GM18951 (cell line): ENCODE measurements around the gene NRN1L.
"Not testable (repeated sequence)": the region's sequence is repeated elsewhere in the genome, so short reads cannot be mapped to it uniquely, and the experiment has no call there.

Source experiments
- POLR2A ChIP-seq: IDR thresholded peaks from 4 replicates; pipeline ENCODE4 v1.6.1; 2011; ENCODE audit warnings: mild to moderate bottlenecking; ENCODE audit not compliant: insufficient read length, insufficient read depth; ENCODE audit errors: extremely low read depth
- in situ Hi-C: fragments of 300-500 bp; cut with MboI; formaldehyde crosslinking; loops from one replicate; pipeline ENCODE4 v1.12.0; 2022; ENCODE audit warnings: low sequenced_read_pairs, mixed read lengths, inconsistent platforms; ENCODE audit not compliant: unreplicated experiment

NRN1L gene

GRCh38 chr16:67907397-67908180 is 22.9 kb downstream of the NRN1L start:
- TF ChIP-seq POLR2A: no peak
- in situ Hi-C loops: no loop called here

- in situ Hi-C loops: no loop called here
- TF ChIP-seq POLR2A: no peak
Observed at GRCh38 chr16:67909056-67909742, 24.5 kb downstream of the NRN1L start.

- no peak for TF ChIP-seq POLR2A
- in situ Hi-C loops: no loop called here
Observed at GRCh38 chr16:67910158-67910557, 25.5 kb downstream of the NRN1L start.

GRCh38 chr16:67914758-67915495 is 30.2 kb downstream of the NRN1L start:
- in situ Hi-C loops: no loop called here
- no peak for TF ChIP-seq POLR2A

- in situ Hi-C loops: not testable (repeated sequence)
Observed at GRCh38 chr16:67915496-67915769, 30.7 kb downstream of the NRN1L start.

- in situ Hi-C loops: no loop called here
- TF ChIP-seq POLR2A: no peak
Observed at GRCh38 chr16:67915831-67916723, 31.4 kb downstream of the NRN1L start.

GRCh38 chr16:67917140-67917851 is 32.6 kb downstream of the NRN1L start:
- in situ Hi-C loops: no loop called here
- TF ChIP-seq POLR2A: no peak

GRCh38 chr16:67917852-67918236 is 33.2 kb downstream of the NRN1L start:
- no peak for TF ChIP-seq POLR2A
- in situ Hi-C loops: no loop called here

GRCh38 chr16:67919622-67920221 is 35.0 kb downstream of the NRN1L start:
- in situ Hi-C loops: no loop called here
- TF ChIP-seq POLR2A: no peak

- in situ Hi-C loops: no loop called here
- TF ChIP-seq POLR2A: no peak
Observed at GRCh38 chr16:67922221-67922620, 37.5 kb downstream of the NRN1L start.

GRCh38 chr16:67922740-67923139 is 38.1 kb downstream of the NRN1L start:
- in situ Hi-C loops: no loop called here
- TF ChIP-seq POLR2A: no peak

GRCh38 chr16:67923414-67924116 is 38.9 kb downstream of the NRN1L start:
- in situ Hi-C loops: no loop called here
- no peak for TF ChIP-seq POLR2A
